Suppressor macrophage treated with lipopolysaccharide for 1 hour (primary cell): ENCODE measurements around the gene FMNL3.

ENCODE experiments used
- DNase-seq, 3 donors: peaks; one replicate each; pipeline ENCODE4 v3.0.0-alpha.2; 2020 to 2022

Gene FMNL3

GRCh38 chr12:49588721-49589516 is 118.3 kb downstream of the FMNL3 start:
- DNase-seq: peak; percentile 58 to 77 (median 66)

- no peak for DNase-seq
Measured at GRCh38 chr12:49588281-49588680, 118.9 kb downstream of the FMNL3 start.

DNA sequence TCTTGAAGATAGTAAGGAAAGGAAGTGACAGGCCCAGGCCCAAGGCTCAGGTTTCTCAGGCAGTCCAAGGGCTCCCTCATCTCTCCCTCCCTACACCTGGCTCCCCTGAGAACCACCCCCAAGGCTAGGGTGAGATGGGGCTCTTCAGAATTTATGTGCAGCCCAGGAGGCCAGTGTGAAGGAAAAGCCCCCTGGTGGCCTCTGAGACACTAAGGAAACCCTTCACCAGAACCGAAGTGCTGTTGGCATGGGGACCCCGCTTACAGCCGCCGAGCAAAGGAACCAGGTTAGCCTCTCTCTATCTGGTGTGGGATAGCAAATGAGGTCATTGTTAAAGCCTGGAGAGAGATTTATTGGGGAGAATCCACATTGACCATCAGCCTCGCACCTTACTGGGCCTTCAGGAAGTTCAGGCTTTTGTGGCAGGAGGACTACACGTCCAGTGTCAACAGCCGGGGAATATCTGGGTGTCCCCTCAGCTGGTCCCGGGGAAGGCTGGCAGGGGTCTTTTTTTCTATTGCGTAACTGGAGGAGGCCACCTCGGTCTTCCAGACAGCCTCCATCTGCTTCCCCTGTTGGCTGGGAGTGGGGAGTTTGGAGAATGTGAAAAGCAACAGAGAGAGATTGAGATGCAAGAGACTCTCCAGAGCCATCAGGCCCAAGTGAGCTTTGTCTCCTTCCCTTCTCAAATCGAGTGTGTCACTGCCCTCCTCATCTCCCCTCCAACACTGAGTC is 119.9 kb downstream of the FMNL3 start:
- DNase-seq: no peak
